Urinary bladder (tissue), 4 donors: Measurements from ENCODE around the gene HMGXB3. TPM values are rescaled to one million over a fixed set of nuclear protein-coding genes. Genes with fewer than 3 reads are reported as not detected.

ENCODE experiments used
- DNase-seq: peaks from one replicate; pipeline ENCODE4 v3.0.0-alpha.2; 2015; ENCODE audit errors: extremely low spot score
- H3K27ac ChIP-seq: one replicate; pipeline ENCODE4 v1.5.1; 2013; ENCODE audit warnings: low read depth, mild to moderate bottlenecking, moderate library complexity
- H3K36me3 ChIP-seq: one replicate; pipeline ENCODE4 v1.6.1; 2013; ENCODE audit warnings: mild to moderate bottlenecking, moderate library complexity; ENCODE audit not compliant: insufficient read depth
- H3K4me1 ChIP-seq: one replicate; pipeline ENCODE4 v1.6.1; 2013; ENCODE audit warnings: mild to moderate bottlenecking, moderate library complexity; ENCODE audit not compliant: insufficient read depth
- H3K4me3 ChIP-seq: one replicate; pipeline ENCODE4 v1.5.1; 2013; ENCODE audit warnings: low read depth, low read length
- WGBS: extraction: QIAGEN DNeasy Blood & Tissue Kit; methylation state at CpG from one replicate; pipeline ENCODE4 v1.1.7; 2013; 5-methylcytosine and 5-hydroxymethylcytosine counted together
- polyA plus RNA-seq: library from polyadenylated mRNA; stranded (reverse); fragments of 200-250 nt; gene quantifications from one replicate; pipeline ENCODE4 v1.2.3, GENCODE V29; 2013
- small RNA-seq: library from RNA; depleted of rRNA; stranded (forward); fragments of <200 nt; gene quantifications from one replicate; pipeline ENCODE3, GENCODE V24; 2014
- total RNA-seq: library from RNA; depleted of rRNA; stranded (reverse); fragments of >200 nt; gene quantifications from one replicate; pipeline ENCODE4 v1.2.3, GENCODE V29; 2014
- donor health status: healthy with polysubstance abuse.
- donor health status: healthy.

The HMGXB3 gene
- total and polyA plus RNA-seq, 2 donors, result 16.3 to 24.3 TPM

GRCh38 chr5:150097152-150097551, 96.6 kb downstream of the HMGXB3 start:
- Histone ChIP-seq H3K4me3 (no peak overlapping the region), H3K4me1 (no peaks in the 10 kb centered on the region), H3K36me3 (no peaks in the 10 kb centered on the region), H3K27ac (no peak overlapping the region)
- no peak for DNase-seq

- WGBS, result 80% methylated on average over 6 of the region's 6 CpGs
- Histone ChIP-seq H3K36me3 (no peaks in the 10 kb centered on the region), H3K4me3 (no peak overlapping the region), H3K27ac (no peak overlapping the region), H3K4me1 (no peaks in the 10 kb centered on the region)
- no peak for DNase-seq
Observed at GRCh38 chr5:150101023-150101422, 100.5 kb downstream of the HMGXB3 start.

Small RNA genes lying within 50 kb of the gene (small RNA-seq; reads per million reads assigned to genes)
- gene RF00019, result not detected

Other genes starting within 250 kb of the HMGXB3 start
- 0.05 TPM for gene PDE6A, start 55.9 kb upstream of the HMGXB3 start, total RNA-seq
- gene PDE6A, start 55.9 kb upstream of the HMGXB3 start, polyA plus RNA-seq, result 0.01 TPM
- 34.9 TPM for gene SLC26A2, start 40.0 kb upstream of the HMGXB3 start, total RNA-seq
- gene SLC26A2, start 40.0 kb upstream of the HMGXB3 start, polyA plus RNA-seq, result 5.0 TPM
- gene TIGD6, start 85 bp upstream of the HMGXB3 start, total RNA-seq, result 4.8 TPM
- 4.1 TPM for gene TIGD6, start 85 bp upstream of the HMGXB3 start, polyA plus RNA-seq
- gene CSF1R, start 85.8 kb downstream of the HMGXB3 start, total RNA-seq, result 24.5 TPM
- 15.8 TPM for gene CSF1R, start 85.8 kb downstream of the HMGXB3 start, polyA plus RNA-seq
- gene PDGFRB, start 155.1 kb downstream of the HMGXB3 start, total RNA-seq, result 112 TPM
- gene PDGFRB, start 155.1 kb downstream of the HMGXB3 start, polyA plus RNA-seq, result 79.4 TPM
- gene CDX1, start 166.0 kb downstream of the HMGXB3 start, total RNA-seq, result 0.21 TPM
- not detected for gene CDX1, start 166.0 kb downstream of the HMGXB3 start, polyA plus RNA-seq
- gene SLC6A7, start 189.3 kb downstream of the HMGXB3 start, total RNA-seq, result not detected
- gene SLC6A7, start 189.3 kb downstream of the HMGXB3 start, polyA plus RNA-seq, result 0.01 TPM